ENCODE results near the gene FAM162B. TPM values are rescaled to one million over a fixed set of nuclear protein-coding genes. Genes with fewer than 3 reads are reported as not detected.
A peak's percentile ranks its signal among the peaks of the same experiment; 100 is the strongest.
"Not testable (repeated sequence)": the region's sequence is repeated elsewhere in the genome, so short reads cannot be mapped to it uniquely, and the experiment has no call there.

The FAM162B gene
- not detected in 2 replicates for total RNA-seq (2014; rRNA removed)
- not detected for polyA plus RNA-seq (2012)

DNA sequence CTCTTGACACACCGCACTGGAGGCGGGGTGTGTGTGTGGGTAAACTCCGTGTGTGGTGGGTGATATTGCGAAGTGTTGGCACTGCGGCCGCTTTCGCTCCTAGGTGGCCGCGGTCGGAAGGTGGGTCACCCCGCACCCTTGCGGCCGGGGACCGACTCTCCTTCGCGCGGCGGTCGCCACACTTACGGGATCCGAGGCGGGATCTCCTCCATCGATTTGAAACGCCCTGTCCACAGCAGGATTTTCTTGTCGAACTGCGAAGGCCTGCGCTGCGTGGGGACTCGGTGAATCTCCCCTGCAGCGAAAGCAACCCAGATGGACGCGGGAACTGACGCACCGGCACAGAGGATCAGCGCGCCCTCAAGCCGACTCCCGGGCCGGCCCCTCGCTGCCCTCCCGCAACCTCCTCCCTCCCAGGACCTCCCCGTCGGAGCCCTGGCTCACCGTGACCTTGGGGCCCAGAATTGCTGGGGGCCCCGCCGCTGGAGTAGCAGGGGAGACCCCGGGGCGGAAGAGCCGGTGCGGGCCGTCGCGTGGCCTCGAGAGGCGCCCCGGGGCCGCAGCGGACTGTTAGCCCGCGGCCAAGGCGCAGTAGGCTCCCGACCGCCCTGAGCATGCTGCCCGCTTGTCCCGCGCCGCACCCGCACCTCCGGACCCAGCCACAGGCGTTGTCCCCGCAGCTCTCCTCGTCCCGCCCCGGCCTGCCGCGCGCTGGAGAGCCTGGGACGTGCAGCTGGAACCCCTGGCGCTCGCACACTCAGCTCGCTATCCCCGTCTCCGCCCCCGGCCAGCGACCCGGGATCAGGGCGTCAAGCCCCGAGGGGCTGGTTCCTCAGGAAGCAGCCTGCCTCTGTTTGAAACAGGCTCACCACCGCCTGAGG, at the start of gene FAM162B:
Gene FAM162B, minus strand, starts transcription at position 759 of the 881 bp plus-strand sequence. Its CDS starts 143 bp downstream, at position 616.
- DNase-seq (ENCODE audit: low read depth): no peak

DNA sequence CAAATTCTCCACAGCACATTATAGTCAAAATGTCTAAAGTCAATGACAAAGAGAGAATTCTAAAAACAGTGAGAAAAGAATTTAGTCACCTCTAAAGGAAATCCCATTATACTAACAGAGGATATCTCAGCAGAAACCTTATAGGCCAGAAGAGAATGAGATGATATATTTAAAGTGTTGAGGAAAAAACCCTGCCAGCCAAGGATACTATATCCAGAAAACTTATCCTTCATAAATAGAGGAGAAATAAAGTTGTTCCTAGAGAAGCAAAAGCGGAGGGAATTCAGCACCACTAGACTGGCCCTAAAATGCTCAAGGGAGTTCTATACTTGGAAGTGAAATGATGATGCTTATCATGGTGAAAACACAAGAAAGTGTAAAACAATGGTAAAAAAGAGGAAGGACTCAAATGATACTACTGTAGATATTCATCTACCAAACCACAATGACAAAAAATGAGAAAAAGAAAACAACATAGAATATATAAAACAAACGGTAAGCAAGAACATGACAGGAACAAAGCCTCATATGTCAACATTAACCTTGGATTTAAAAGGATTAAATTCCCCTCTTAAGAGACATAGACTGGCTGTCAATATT, 46.6 kb upstream of the FAM162B start:
- no peak for DNase-seq (ENCODE audit: low read depth)

DNA sequence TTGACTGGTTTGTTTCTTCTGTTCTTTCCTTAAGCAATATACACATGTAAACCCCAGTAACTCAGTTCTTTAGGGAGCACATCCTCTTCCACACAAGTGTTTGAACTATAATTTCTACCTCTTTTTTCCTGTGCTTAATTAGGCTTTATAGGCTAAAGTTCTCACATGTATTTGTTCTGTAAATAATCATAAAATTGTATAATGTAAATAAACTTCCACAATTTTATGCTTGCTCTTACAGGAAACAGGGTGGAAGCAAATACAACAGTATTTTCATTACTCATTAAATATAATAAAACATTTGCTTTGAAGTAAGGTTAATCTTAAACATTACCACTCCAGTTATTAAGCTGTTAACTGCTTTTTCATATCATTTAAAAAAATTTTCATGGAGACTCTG, 36.5 kb upstream of the FAM162B start:
- DNase-seq (ENCODE audit: low read depth): no peak

DNA sequence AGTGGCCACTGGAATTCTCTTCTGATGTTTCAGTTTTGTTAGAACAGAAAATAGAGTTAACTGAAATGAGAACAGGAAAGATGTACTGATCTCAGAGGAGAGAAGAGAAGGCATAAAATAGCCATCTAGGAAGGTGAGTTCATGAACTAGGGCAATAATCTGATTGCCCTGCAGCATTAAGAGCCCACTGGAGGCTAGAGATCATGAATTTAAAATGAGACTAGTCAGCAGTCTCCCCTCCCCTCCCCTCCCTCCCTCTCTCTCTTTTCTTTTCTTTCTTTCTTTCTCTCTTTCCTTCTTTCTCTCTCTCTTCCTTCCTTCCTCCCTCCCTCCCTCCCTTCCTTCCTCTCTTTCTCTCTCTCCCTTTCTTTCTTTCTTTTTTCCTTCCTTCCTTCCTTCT, 34.4 kb upstream of the FAM162B start:
- no peak for DNase-seq (ENCODE audit: low read depth)

DNA sequence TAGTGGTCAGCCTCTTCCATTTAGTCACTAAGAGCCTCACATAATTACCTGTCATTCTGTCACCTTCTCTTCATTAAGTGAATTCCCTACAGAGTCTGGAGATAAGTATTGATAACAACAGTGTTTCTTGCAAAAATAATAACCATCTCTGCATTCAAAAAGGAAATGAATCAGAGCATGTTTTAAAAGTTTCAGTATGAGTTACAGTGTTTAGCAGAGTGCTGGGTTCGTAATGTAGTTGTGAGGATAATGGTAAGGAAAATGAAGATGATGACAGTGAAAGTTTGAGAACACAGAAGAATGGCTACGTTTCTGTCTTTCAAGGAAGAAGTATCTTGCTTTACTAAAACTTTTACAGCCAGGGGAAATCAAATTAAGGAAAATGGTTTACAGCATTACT, 32.1 kb upstream of the FAM162B start:
- no peak for DNase-seq (ENCODE audit: low read depth)

DNA sequence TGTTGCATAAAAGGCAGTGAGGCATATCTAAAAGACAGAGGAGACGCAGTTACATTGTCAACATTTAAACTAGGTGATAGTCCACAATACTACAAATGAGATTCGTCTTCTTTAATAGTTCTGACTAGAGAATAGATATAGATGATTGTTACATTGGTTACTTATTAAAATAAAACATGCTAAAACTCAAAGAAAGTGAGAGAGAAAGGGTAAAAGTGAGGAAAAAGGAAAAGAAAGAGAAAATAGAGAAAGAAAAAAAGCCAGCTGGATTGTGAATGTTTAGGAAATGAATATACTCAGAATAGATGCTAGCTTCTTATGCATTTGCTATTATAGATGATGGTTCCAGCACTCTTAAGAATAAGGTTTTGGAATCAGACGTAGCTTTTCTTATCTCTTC, 27.7 kb upstream of the FAM162B start:
- DNase-seq (ENCODE audit: low read depth): no peak

DNA sequence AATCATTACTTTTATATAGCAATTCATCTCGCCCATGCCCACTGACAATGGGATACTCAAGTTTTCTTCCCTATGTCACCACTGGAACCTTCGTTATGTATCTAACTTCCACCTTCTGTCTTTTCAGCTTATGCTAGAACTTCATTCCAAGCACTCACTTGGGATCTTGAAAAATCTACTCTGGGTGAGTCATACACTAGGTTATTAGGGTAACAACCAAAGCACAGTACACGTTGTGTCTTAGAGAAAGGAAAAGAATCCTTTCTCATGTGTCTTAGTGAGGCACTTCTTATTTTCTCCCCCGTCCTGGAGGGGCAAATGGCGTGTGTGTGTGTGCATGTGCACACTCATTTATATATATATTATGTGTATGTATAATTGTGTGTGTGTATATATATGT, 18.3 kb upstream of the FAM162B start:
- DNase-seq (ENCODE audit: low read depth): peak; percentile 44

DNA sequence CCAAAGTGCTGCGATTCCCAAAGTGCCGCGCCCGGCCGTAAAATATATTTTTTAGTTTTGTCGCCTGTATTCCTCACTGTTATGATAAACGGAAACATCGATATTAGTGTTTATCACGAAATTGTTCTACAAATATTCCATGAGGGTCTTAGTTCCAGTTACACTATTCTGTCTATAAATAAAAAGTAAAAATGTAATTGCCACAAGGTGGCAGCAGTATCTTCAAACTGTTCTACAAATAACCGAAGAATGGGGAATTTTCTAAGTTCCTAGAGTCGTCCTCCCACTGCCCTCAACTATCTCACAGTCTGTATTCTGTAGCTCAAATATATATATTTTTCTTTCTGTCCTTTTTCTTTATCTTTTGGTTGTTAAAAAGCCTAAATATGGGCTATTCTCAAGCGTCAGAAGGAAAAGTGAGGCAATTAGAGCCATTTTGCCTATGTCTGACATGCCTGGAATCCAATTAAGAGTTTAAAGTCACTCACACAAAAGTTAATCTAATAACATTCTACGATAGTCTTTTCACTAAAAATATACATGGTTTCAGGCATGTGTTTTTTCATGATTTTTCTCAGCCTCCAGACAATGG, 14.2 kb upstream of the FAM162B start:
- DNase-seq (ENCODE audit: low read depth): peak; percentile 38

DNA sequence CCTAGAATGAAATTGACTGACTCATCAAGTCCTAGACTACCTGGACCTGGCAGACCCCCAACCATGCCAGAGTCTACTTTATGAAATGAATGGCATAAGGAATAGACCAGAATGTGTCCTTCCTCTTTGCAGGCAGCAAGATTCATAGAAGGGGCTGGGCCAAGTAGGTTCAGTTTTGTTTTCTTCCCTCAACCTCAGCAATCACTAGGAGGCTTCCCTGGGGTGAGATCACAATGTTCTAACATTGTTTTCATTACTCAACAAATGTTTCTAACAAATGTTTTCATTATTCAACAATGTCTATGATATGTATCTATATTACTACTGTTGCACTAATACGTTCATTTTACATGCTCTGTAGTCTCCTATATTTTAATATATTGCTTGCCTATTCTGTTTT, 8.4 kb upstream of the FAM162B start:
- DNase-seq (ENCODE audit: low read depth): peak; percentile 30

DNA sequence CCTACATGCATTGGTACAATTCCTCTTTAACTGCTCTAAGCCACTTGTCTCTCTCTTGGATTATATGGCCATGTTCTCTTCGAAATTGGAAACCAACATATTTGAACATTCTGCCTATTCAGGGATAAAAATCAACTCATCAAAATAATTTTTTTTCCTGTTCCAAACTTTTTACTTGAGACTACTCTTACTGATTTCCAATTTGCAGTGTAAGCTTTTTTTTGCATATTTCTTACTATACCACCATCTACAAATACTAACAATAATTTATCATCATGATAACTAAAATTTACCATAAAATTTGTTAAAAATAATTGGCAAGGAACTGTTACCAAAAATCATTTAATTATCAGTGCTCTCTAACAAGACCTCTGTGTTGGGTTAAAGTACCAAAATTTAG, 6.9 kb upstream of the FAM162B start:
- DNase-seq (ENCODE audit: low read depth): no peak

DNA sequence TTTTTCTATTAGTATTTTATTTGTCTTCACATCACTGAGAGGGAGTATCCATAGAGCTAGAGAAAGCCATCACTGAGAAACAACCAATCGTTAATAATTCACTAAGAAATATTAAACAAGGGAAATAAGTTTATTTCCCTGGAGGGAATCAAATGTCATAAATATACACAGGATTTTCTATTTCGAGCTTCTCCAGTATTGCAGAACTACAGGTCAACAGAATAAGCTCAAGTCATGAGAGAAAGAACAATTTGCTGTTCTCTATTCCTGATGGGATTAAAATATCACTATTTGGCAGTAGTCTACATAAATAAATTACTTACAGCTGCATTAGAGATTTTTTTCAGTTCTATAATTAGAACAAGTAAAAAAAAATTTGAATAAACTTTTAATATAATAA, 2.2 kb upstream of the FAM162B start:
- no peak for DNase-seq (ENCODE audit: low read depth)

DNA sequence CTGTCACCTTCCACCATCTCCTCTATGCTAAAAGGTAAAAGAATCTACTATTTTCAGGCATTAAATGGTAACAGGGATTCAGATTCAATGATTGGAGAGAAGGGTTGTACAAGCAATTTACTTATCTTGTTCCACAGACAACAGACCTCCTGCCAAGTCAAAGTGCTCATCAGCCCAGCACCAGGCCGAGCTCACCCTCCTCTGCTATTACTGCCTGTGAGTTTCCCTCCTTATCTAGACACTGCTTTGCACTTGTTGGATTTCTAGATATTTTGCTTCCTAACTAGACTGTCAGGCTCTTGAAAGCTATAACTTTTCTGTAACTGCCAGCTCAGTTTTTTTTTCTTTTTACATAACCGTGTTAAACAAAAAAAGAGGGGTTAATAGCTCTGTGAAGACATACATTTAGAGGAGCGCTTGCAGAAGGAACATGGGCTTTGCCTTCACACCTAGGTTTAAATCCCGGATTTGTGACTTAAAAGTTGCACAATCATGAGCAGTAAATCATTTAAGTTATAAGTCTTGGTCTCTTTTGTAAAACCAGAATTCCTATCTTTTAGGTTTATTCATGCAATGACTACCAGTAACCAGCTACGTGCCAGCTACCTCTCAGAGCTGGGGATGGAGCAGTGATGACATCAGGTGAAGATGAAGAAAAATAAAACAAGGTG, 1.1 kb upstream of the FAM162B start:
- DNase-seq (ENCODE audit: low read depth): no peak

DNA sequence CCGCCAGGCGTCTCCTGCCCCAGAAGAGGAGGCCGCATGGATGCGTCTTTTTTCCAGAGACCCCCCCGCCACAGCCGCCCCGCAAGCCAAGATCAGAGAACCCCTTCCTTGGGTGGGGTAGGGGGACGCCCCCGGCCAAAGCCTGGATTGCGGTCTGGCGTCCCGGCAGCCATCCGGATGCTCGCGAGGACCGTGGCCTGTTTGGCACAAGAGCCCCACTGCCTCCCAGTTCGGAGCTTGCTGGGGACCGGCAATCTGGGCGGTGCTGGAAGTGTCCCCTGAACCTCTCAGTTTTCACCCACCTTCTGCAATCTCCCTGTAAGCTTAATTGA, 924 bp downstream of the FAM162B start:
- no peak for DNase-seq (ENCODE audit: low read depth)

DNA sequence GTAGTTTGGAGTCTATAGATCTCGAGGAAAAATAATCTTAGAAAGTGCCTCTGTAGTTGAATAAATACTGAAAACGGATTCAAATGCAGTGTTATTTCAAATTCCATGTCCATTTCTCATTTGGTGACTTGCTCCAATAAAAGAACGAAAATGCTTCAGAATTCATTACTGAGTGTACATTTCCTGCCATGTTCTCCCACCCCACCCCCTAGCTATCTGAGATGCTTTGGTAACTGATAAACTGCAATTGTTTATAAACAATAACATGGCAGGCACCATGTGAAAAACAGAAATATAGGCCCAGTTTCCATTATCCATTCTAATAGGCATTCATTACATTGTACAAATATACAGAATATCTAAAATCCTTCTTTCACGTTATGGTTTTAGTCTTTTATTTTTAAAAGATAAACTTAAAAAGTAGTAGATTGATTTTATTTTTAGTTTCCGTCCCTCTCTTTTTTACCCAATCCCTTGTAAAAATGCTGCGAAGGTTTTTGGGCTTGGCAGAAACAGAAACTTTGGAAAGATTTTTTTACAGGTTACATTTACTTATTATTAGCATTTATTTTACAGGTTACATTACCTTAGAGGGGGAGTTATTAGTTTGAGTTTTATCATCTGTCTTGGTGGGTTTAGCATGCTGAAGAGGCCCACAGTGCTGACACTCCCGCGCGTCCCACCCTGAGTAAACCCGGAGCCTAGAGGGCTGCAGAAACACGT, 1.5 kb downstream of the FAM162B start:
- no peak for DNase-seq (ENCODE audit: low read depth)

DNA sequence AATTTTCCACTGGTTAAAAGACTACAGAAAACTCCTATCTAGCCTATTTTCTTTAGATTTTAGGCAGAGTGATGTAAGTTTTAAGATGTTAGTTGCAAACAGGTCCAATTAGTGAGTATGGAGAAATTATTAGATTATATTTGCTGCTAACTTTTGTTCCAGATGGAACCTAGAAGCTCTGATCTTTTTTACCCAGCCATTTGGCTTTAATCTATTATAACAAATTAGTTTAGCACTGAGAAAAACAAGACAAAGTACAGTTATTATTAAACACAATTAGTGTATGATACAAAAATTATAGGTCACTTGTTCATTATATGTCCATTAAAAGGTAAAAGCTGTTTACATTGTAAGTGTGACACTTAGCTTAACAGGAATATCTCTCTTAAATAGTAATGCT, 2.5 kb downstream of the FAM162B start:
- no peak for DNase-seq (ENCODE audit: low read depth)

DNA sequence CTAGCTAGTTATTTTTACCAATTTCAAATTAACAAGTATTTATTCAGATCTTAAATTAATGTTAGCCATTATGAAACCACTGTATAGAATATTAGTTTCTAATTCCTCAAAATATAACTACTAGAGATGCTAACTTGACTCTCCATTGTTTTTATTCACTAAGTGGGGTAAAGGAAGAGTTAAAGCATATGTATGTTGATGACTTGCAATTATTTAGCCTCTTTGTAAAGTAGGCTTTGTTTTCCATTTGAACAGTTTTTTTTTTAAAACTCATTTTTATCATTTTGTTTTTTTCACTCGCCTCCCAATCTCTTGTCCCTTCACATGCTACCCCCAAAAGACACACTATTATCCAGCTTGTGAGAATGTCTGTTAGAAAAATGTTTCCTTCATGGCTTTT, 3.3 kb downstream of the FAM162B start:
- DNase-seq (ENCODE audit: low read depth): no peak

DNA sequence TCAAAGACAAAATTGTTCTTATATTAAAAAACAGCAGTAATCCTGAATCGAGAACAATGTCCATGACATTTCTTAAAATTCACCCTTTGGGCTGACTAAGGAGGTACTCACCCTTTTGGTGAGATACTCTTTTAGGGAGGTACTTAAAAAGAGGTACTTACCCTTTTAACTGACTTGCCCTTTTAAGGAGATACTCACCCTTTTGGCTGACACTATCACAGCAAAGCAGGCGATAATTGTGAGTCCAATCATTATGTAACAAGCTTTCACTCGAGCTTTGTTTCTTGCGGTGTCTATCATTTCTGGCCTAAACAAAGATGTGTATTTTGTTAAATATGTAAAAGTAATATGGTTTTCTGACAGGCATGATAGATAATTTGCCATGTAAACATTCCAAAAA, 3.7 kb downstream of the FAM162B start:
- no peak for DNase-seq (ENCODE audit: low read depth)

DNA sequence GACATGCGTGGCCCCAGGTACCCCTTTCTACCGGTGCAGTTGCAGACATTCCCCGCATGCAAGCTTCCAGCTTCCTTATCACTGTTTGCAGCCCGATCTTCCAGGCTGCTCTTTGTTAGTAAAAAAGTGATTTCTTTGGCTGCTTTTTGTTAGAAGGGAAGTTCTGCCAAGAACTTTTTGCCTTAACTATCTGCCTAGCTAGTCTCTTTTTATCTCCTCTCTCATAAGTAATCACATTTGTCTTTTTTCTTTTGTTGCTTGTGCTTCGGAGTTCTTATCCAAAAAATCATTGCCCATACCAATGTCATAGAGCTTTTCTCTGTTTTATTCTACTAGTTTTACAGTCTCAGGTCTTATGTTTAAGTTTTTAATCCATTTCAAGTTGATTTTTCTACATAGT, 20.3 kb downstream of the FAM162B start:
- DNase-seq (ENCODE audit: low read depth): no peak

DNA sequence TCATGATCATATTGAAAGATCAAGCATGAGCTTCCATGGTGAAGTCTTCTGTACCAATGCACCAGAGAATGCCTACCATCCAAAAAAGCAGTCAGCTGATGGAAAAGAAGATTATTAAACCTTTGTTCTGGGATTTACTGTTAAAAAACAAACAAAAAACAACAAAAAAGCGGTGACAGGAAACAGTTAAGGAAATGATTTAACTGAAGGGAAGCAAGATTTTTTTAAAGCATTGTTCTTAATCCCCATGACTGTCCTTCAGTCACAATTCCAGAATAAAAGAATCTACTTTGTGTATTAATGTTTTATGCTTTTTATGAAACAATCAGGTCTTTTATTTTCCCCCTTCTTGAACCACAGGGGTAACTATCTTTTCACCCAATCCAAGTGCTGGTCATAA, 23.9 kb downstream of the FAM162B start:
- no peak for DNase-seq (ENCODE audit: low read depth)

DNA sequence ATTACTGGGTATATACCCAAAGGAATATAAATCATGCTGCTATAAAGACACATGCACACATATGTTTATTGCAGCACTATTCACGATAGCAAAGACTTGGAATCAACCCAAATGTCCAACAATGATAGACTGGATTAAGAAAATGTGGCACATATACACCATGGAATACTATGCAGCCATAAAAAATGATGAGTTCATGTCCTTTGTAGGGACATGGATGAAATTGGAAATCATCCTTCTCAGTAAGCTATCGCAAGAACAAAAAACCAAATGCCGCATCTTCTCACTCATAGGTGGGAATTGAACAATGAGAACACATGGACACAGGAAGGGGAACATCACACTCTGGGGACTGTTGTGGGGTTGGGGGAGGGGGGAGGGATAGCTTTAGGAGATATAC, 25.0 kb downstream of the FAM162B start:
- DNase-seq (ENCODE audit: low read depth): not testable (repeated sequence)

DNA sequence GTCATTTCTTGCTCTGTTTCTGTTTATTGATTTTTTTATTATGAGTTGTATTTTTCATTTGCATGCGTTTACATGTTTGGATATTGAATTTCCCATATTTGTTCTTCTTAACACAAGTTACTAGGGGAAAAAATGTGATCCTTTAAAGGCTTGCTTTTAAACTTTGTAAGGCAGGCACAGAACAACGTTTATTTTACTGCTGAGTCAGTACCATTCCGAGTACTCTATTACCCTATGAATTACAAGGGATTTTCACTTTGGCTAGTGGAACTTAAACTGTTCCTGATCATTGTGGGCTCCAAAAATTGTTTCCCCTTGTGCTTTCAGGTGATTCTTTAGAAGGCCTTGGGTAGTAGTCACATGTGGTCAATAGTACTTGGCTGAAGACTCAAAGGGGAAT, 28.5 kb downstream of the FAM162B start:
- no peak for DNase-seq (ENCODE audit: low read depth)

DNA sequence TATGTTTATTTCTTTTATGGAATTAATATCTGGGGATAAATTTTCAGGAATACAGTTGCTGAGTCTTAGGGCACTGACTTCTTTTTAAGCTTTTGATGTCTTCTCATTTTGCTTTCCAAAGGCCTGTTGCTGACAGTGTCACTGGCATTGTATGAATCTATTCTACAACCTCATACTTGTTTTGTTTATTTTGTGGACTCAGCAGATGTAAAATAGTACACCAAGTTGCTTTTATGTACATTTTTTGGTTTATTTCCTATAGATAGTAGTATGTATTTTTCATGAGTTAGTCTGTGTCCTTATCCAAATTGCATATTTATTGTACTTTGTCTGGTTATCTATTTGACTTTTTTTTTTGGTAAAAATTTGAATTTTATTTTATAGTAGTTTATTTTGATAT, 35.0 kb downstream of the FAM162B start:
- DNase-seq (ENCODE audit: low read depth): no peak
